Measurements from ENCODE around the gene ASZ1. TPM values are rescaled to one million over a fixed set of nuclear protein-coding genes. Genes with fewer than 3 reads are reported as not detected.
A peak's percentile ranks its signal among the peaks of the same experiment; 100 is the strongest.

The ASZ1 gene
- total RNA-seq, 1 experiment from 2014 or later: not detected

- H3K9me3 ChIP-seq (ENCODE audit: control insufficient read depth, insufficient read depth, low read depth, low read length): no peaks in the 10 kb centered on the region
- no peaks in the 10 kb centered on the region; the same call in 1 of the 2 replicates for H3K4me1 ChIP-seq (ENCODE audit: control insufficient read depth, insufficient read depth, low read length)
- no peaks in the 10 kb centered on the region; the same call in 1 of the 2 replicates for H3K27me3 ChIP-seq (ENCODE audit: control insufficient read depth, insufficient read depth, low read length)
- intact Hi-C loops (cut with micrococcal nuclease; ENCODE audit: unreplicated experiment): loop anchor here (5.0 kb wide), 1 partner anchor 403 kb away; no protein-coding TSS in a partner anchor
- H3K36me3 ChIP-seq (ENCODE audit: control insufficient read depth, insufficient read depth, low read length): no peaks in the 10 kb centered on the region
- H3K4me3 ChIP-seq (ENCODE audit: low read depth in 2 of 2, low read length in 2 of 2): no peak overlapping the region
- in situ Hi-C loops (cut with HindIII; ENCODE audit: low pct_unique_long_range_greater_than_20kb, low sequenced_read_pairs): no loop called here
- ATAC-seq (no peak), DNase-seq (ENCODE audit: low read depth, low spot score) (no peak)
- CTCF ChIA-PET: no interaction called here
- H3K27ac ChIP-seq (ENCODE audit: low read length): no peak overlapping the region
- no peak for TF ChIP-seq CTCF (IDR thresholded peaks at IDR 0.05)
- no peak for TF ChIP-seq SIN3A (IDR thresholded peaks at IDR 0.05; ENCODE audit: borderline replicate concordance, insufficient read depth, low read depth, low read length)
- TF ChIP-seq TCF7L2 (IDR thresholded peaks at IDR 0.05; ENCODE audit: low read depth, low read length): no peak
- no peak for TF ChIP-seq REST (IDR thresholded peaks at IDR 0.05; ENCODE audit: insufficient read depth in 1 of 2, low read depth in 2 of 2, low read length in 1 of 2)
- no peak for TF ChIP-seq POLR2AphosphoS5 (IDR thresholded peaks at IDR 0.05; ENCODE audit: low read depth, low read length)
- BruUV-seq (replicated peaks): no TSS peak
- POLR2A ChIA-PET: no interaction called here
Observed at GRCh38 chr7:117389871-117390270, 37.4 kb downstream of the ASZ1 start.

GRCh38 chr7:117386110-117386706, 41.1 kb downstream of the ASZ1 start:
- H3K9me3 ChIP-seq (ENCODE audit: control insufficient read depth, insufficient read depth, low read depth, low read length): no peaks in the 10 kb centered on the region
- H3K36me3 ChIP-seq (ENCODE audit: control insufficient read depth, insufficient read depth, low read length): no peaks in the 10 kb centered on the region
- TF ChIP-seq SIN3A (IDR thresholded peaks at IDR 0.05; ENCODE audit: borderline replicate concordance, insufficient read depth, low read depth, low read length) (no peak), CTCF (IDR thresholded peaks at IDR 0.05) (peak; percentile 39; the same call in 1 of the 2 replicates), REST (IDR thresholded peaks at IDR 0.05; ENCODE audit: insufficient read depth in 1 of 2, low read depth in 2 of 2, low read length in 1 of 2) (no peak), TCF7L2 (IDR thresholded peaks at IDR 0.05; ENCODE audit: low read depth, low read length) (no peak), POLR2AphosphoS5 (IDR thresholded peaks at IDR 0.05; ENCODE audit: low read depth, low read length) (no peak)
- intact Hi-C loops (cut with micrococcal nuclease; ENCODE audit: unreplicated experiment) (loop anchor here (5.0 kb wide), 1 partner anchor 399 kb away; no protein-coding TSS in a partner anchor), in situ Hi-C loops (cut with HindIII; ENCODE audit: low pct_unique_long_range_greater_than_20kb, low sequenced_read_pairs) (no loop called here)
- CTCF ChIA-PET: no interaction called here
- DNase-seq (ENCODE audit: low read depth, low spot score) (no peak), ATAC-seq (no peak)
- POLR2A ChIA-PET: no interaction called here
- H3K4me3 ChIP-seq (ENCODE audit: low read depth in 2 of 2, low read length in 2 of 2): no peak overlapping the region
- no peak overlapping the region for H3K27ac ChIP-seq (ENCODE audit: low read length)
- H3K27me3 ChIP-seq (ENCODE audit: control insufficient read depth, insufficient read depth, low read length): no peaks in the 10 kb centered on the region; the same call in 1 of the 2 replicates
- no TSS peak for BruUV-seq (replicated peaks)
- H3K4me1 ChIP-seq (ENCODE audit: control insufficient read depth, insufficient read depth, low read length): peaks cover 2% of the 10 kb centered on the region; the same call in 1 of the 2 replicates

Data from Panc1 (cell line).